Stimulated activated CD8-positive, alpha-beta memory T cell treated with anti-CD3 and anti-CD28 coated beads, Interleukin-4, amount 100 ng/mL, for 24 hours (primary cell): ENCODE data around the gene RNU6-9.
A peak's percentile ranks its signal among the peaks of the same experiment; 100 is the strongest.

Experiments used
- DNase-seq: peaks from one replicate; pipeline ENCODE4 v3.0.0-alpha.2; 2020; ENCODE audit warnings: low read depth

RNU6-9 gene

DNA sequence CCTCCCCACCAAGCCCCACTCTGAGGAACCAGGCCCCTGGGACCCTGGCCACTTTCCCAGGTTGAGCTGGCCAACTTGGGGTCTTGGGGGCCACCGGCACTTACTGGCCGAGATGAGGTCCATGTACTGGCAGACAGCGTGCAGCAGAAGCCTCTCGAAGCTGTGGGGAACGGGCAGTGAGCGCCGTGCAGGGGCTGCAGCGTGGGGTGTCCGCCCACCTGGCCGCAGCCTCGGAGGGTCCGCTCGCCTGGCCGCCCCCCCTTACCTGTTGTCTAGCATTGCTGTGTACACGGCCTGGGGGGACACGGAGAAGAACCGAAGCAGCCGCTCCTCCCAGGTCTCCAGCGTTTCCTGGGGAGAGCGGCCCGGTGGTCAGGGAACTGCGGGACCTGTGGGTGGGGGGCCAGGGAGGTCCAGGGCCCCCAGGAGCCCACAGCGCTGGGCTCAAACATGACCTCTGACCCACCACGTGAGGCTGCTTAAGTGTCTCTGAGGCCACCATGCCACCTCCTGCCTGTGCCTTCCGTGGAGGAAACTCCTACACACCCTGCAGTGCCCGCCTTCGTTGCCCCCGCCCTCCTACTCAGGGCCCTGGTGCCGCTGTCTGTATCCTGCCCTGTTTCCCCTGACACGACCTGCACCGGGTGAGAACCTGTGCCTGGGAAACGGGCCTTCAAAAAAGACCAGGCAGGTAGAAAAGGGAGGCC is 6.2 kb downstream of the RNU6-9 start:
- no peak for DNase-seq

DNA sequence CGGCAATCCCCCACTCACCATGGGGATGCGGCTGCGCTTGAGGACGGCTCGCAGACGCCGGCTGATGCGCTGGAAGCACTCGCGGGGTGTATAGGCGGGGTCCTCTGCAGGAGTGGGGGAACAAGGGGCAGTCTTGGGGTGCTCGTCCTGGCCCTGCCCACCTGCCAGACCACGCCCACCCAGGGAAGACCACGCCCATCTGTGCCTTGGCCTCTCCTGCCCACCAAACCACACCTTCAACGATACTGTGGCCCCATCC is 6.7 kb downstream of the RNU6-9 start:
- DNase-seq: no peak

DNA sequence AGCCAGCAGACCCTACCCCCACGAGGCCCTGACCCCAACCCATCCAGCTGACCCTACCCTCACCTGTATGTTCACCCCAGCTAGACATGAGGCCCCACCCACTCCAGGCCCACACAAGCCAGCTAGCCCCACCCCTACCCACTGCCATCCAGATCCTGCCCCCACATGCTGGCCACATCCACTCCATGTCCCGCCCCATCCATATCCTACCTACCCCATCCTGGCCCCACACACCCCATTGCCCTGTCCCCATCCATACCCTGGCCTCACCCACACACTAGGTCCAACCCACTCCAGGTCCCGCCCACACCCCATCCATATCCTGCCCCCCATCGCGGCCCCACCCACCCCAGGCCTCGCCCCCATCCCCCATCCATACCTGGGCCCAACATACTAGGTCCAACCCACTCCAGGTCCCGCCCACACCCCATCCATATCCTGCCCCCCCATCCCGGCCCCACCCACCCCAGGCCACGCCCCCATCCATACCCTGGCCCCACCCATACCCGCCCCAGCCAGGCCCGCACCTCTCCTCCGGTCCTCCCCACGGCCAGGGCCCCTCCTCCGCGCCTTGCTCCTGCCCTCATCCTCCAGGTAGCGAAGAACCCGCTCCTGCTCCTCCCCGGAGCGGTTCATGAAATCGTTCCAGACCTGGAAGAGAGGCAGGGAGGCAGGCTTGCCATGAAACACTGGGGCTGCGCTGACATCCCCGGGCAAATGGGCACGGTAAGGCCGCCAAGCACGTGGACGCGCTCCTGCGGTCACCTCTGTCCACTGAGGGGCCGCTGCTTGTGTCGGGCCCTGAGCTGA is 7.2 kb downstream of the RNU6-9 start:
- DNase-seq: no peak

DNA sequence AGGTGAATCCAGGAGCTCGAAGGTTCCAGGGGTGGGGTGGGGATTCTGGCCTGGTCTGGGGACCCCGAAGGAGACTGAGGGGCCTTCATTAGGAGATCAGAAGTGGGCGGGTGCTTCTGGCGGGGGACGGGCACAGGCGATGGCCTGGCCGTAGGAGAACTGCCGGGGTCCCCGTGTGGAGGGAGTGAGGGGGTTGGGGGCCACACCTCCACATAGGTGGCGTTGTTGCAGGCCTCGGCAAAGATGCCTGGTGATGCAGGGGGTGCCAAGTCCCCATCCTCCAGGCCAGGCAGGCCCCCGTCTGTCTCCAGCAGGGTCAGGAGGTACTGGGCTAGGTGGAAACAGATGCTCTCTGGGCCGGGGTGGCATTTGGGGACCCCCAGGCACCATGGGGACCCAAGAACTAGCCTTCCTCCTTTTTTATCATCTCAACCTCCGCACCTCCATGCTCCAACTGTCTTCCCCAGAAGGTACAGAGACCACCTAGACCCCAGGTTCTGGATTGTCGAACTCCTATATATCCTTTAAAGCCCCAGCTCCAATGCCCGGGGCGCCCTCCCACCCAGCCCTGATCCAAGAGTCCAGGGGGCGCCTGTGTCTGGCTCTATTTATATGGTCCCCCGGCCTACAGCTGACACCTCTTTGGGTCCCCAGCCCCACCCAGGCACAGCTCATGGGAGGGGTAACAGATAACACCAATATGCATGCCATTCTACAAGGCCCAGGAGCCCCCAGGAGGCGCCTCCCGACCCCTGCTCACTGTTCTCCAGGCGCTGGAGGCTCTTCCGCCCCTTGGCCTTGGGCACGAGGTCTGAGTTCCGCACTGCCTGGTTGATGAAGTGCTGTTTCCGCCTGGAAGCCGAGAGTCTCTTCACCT is 8.2 kb downstream of the RNU6-9 start:
- DNase-seq: no peak

DNA sequence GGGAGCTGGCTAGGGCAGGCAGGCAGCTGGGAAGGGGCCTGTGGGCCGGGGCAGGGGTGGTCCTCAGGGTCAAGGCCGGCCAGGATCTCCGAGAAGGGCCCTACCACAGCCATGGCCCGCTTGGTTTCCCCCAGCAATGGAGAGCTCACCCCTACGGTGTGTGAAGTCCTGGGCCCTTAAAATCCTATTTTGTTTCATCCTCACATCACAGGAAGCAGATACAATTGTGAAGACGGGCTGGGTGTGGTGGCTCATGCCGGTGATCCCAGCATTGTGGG is 8.7 kb downstream of the RNU6-9 start:
- no peak for DNase-seq

DNA sequence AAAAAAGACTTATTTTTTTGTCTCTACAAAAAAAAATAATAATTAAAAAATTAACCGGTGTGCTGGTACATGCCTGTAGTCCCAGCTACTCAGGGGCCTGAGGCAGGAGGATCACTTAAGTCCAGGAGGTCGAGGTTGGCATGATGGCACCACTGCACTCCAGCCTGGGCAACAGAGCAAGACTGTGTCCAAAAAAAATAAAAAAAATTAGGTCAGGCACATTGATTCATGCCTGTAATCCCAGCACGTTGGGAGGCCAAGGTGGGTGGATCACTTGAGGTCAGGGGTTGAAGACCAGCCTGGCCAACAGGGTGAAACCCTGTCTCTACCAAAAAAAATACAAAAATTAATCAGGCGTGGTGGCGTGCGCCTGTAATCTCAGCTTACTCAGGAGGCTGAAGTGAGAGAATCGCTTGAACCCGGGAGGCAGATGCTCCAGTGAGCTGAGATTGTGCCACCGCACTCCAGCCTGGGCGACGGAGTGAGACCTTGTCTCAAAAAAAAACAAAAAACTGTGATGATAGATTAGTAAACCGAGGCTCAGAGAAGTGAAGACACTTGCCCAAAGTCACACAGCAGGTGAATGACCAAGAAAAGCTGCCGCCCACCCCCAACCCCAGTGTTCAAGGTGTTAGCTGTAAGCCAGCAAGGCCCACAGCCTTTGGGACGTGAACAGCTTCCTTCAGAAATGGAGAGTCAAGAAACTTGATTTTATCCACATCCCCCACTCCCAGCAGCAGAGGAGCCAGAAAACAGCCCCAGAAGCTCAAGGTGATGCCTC is 9.4 kb downstream of the RNU6-9 start:
- no peak for DNase-seq

DNA sequence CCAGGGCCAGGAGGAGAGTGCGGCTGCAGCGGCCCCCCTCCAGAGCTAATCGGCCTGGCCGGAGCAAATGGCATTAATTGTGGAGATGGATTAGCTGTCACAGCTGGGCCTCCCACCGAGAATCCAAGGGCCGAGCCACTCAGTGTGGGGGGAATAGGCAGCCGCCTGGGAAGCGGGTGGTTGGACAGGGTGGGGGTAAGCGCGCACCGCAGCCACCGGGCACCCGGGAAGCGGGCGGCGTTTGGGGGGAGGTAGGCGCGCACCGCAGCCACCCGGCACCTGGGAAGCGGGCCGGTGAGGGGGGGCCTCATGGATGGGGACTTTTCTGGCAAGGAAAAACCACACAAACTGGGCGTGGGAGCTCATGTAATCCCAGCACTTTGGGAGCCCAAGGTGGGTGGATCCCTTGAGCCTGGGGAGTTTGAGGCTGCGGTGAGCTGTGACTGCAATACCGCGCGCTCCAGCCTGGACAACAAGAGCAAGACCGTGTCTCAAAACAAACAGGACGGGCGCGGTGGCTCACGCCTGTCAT is 10.0 kb downstream of the RNU6-9 start:
- DNase-seq: no peak

DNA sequence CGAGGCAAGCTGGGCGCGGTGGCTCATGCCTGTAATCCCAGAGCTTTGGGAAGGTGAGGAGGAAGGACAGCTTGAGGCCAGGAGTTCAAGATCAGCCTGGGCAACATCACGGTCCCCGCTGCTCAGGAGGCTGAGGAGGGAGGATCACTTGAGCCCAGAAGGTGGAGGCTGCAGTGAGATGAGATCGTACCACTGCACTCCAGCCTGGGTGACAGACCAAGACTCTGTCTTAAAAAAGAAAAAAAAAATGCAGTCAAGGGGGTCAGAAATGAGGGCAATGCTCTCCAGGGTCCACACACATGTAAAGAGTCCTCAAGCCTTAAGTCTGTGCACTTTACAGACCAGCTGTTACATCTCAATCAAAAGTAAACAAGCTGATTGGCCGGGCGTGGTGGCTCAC is 11.3 kb downstream of the RNU6-9 start:
- DNase-seq: no peak

DNA sequence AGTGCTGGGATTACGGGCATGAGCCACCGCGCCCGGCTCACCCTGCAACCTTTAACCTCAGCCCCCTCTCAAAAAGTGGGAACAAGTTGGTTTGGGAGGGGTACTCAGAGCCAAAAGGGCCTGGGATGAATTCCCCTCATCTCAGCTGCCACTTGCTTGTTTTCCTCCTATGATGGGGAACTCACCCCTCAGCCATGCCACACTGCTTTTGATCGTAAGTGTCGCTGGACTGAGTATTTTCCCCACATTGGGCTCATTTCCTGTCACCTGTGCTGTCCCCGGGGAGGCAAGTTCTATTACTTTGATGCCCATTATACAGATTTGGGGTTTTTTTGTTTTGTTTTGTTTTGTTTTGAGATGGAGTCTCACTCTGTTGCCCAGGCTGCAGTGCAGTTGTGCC is 13.2 kb downstream of the RNU6-9 start:
- DNase-seq: no peak

DNA sequence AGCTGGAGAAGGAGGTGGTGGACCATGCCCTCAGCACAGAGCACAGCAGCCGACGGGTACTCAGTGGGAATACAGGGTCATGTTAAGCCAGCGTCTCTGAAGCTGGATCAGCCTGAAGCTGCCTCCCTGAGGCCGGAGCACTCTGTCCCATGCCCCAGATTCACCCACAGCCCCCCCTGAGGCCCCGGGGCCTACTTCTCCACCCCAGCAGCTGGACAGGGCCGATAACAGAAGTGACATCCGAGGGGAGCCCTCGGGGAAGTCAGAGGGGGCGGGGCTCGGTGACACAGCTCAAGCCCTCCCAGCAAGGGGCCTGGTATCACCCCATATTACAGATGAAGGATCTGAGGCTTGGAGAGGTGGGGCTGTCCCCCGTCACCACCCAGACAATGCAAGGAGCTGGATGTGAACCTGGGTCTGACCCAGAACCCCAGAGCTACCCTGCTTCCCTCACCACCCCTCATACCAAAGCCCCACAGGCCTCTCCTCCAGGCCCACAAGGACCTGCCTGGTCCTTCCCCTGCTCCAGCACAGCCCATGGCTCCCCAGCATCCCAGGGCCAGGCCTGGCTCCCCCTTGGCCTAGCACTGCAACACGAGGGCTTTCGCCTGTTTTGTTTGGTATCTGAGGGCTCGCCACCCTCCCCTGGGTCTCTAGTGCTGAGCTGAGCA is 14.0 kb downstream of the RNU6-9 start:
- DNase-seq: no peak

DNA sequence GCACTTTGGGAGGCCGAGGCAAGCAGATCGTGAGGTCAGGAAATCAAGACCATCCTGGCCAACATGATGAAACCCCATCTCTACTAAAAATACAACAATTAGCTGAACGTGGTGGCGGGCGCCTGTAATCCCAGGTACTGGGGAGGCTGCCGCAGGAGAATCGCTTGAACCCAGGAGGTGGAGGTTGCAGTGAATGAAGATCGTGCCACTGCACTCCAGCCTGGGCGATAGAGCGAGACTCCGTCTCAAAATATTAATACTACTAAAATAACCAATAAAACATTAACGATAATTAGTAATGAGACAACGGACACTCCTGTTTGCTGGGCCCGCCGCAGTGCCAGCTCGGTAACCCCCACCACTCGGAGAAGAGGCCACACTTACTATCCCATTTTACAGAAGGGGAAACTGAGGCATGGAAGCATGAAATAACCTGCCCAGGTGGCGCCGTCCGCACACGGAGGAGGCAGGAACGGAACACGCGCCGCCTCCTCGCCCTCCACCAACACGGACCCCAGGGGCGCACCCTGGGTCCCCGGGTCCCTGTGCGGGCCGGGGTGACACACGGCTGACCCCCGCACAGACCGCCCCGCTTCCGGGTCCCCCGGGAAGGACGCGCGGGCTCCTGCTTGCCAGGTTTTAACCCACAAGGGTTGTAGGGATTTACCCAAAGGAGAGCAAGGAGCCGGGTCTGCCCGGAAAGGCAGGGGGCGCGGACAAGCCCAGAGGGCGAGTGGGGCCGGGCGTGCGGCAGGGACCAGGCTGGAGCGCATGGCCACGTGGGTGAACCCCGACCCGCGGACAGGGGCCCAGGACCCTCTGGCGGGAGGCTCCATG is 18.1 kb downstream of the RNU6-9 start:
- no peak for DNase-seq

DNA sequence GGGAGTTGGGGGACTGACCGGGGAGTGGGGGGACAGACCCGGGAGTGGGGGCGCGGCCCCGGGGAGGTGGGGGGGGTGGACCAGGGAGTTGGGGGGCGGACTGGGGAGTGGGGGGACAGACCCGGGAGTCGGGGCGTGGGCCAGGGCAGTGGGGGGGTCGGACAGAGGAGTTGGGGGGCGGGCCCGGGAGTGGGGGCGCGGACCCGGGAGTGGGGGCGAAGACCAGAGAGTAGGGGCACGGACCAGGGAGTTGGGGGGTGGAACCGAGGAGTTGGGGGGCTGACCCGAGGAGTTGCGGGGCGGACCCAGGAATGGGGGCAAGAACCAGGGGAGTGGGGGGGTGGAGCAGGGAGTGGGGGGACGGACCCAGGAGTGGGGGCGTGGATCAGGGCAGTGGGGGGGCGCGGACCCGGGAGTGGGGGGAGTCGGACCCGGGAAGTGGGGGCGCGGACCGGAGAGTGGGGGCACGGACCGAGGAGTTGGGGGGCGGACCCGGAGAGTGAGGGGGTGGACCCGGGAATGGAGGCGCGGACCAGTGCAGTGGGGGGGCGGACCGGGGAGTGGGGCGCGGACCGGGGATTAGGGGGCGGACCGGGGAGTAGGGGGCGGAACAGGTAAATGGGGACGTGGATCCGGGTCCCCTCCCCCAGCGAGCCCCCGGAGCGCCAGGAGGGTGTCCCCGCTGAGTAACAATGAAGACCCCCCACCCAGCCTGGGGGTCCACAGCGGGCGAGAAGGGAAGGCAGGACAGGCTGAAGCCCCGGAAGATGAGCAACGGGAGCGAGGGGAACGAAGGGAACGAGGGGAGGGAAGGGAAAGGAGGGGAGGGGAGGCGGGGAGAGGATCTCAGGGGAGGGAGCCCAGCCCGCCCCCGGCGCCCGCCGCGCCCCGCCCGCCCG is 19.1 kb downstream of the RNU6-9 start:
- no peak for DNase-seq

DNA sequence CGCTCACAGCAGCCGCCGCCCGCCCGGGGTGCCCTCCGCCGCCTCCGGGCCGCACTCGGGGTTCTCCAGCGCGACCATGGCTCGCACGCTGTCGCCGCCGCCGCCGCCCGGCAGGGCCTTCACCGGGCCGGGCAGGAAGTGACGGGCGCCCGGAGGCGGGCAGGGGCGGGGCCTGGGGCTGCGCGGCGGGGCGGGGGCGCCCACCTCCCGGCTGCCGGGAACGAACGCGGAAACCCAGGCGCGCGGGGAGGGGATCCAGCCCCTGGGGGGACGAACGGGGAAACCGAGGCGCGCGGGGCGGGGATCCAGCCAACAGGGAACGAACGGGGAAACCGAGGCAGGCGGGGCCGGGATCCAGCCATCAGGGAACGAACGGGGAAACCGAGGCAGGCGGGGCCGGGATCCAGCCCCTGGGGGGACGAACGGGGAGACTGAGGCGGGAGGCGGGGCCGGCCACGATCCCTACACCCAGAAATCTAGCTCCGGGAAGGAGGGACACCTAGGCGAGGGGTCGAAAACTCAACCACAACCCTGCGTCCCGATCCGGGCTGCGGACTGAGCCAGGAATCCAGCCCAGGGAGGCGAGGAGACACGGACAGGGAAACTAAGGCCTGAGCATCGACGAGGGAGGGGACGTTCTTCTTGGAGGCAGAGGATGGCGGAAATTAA is 19.9 kb downstream of the RNU6-9 start, which contains the start of gene R3HDM4:
Gene R3HDM4 (minus strand): TSS at position 140 of the 669 bp plus-strand sequence. CDS start 62 bp downstream, at position 78.
- DNase-seq: peak; percentile 82

DNA sequence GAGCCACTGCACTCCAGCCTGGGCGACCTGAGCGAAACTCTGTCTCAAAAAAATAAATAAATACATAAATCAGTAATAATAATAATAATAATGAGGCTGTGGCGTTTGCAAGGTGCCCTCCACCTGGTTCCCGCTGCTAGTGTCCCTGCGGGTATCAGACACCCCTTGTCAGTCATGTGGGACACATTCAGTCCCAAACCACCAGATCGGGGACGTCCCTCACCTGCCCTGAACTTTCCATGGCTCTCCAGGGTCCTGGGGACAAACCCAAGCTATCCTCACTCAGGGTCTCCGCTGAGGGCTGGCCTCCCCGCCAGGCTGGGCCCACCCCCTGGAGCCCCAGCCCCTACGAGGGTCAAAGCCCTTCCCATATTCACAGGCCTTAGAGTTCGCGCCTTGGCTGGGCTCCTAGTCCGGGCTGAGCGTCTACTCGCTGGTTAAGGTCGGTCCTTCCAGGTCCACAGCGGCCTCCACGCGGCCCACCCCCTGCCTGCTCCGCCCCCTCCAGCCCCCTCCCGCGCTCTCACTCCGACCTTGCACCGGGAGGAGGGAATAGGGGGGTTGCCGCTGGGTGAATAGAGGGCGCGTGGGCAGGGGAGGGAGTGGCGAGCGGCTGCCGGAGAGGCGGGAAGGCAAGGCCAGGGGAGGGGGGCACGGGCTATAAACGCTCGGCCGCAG is 23.5 kb downstream of the RNU6-9 start:
- DNase-seq: no peak

DNA sequence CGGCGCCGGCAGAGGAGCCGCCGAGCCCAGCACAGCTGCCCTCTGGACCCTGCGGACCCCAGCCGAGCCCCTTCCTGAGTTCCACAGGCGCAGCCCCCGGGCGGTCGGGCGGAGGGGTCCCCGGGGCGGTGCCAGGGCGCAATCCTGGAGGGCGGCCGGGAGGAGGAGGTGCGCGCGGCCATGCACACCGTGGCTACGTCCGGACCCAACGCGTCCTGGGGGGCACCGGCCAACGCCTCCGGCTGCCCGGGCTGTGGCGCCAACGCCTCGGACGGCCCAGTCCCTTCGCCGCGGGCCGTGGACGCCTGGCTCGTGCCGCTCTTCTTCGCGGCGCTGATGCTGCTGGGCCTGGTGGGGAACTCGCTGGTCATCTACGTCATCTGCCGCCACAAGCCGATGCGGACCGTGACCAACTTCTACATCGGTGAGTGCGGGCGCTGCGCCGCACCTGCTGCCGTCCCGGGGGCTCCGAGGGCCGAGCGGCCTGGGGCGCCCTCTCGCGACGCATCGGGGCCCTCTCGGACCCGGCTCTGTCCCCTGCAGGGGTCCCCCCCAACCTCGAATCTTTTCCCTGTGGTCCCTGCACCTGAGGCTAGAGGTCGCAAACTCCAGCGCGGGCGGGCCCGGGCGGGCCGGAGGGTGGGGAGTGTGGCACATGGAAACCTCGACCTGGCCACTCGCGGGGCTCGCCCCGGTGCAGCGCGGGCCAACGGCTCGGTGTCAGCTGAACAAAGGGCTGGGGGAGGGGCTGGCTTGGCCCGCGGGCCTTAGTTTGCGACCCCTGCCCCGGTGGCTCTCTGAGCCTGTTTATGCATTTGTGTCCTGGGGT is 24.3 kb downstream of the RNU6-9 start, which contains the start of gene KISS1R:
Gene KISS1R (plus strand): TSS at position 11 of the 829 bp plus-strand sequence. CDS start 170 bp downstream, at position 181.
- DNase-seq: no peak

DNA sequence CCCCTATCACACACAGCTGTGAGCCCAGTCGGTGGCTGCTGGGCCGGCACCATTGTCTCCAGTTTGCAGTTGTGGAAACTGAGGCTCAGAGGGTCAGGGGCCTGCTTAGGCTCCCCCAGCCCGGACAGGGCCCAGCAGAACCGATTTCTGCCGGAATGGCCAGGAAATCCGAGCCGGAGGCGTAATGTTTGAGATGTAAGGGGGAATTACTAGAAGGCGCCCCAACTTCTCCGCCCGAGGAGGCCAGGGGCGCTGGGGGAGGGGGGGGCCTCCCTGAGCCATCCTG is 24.8 kb downstream of the RNU6-9 start:
- DNase-seq: no peak

DNA sequence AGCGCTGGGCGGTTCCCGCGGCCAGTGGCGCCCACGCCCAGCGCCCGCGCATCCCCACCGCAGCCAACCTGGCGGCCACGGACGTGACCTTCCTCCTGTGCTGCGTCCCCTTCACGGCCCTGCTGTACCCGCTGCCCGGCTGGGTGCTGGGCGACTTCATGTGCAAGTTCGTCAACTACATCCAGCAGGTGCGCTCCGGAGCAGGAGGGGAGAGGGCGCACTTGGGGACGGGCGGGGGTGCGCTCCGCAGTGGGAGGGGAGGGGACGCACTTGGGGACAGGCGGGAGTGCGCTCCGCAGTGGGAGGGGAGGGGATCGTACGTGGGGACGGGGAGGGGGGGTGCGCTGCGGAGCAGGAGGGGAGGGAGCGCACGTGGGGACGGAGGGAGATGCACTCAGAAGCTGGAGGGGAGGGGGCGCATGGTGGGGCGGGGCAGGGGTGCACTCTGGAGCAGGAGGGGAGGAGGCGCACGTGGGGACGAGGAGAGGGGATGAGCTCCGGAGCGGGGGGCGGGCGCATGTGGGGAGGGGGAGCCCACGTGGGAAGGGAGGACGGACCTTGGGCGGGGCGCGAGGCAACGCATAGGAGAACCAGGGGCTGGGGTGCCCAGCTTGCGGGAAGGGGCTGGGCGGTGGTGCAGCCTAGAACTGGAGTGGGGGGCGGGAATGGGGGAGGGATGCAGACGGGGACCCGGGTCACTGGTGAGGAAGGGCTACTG is 25.4 kb downstream of the RNU6-9 start:
- DNase-seq: no peak
